Activated T-helper 1 cell treated with anti-CD3 and anti-CD28 coated beads, Interleukin-12 subunit alpha, Interleukin-12 subunit beta, Interleukin-2, Interleukin-4 antibody, amounts not matched to agents 30 ng/mL and 10 ng/mL and 1 ng/mL, durations not matched to agents 14 hours and 24 hours and 36 hours (primary cell): Measurements from ENCODE around the gene IFNA17. TPM values are rescaled to one million over a fixed set of nuclear protein-coding genes. Genes with fewer than 3 reads are reported as not detected.
"Not testable (repeated sequence)": the region's sequence is repeated elsewhere in the genome, so short reads cannot be mapped to it uniquely, and the experiment has no call there.

Source experiments
- DNase-seq: peaks from one replicate; pipeline ENCODE4 v3.0.0; 2021; ENCODE audit warnings: low spot score
- H3K27ac Mint-ChIP-seq: one replicate; pipeline ENCODE4 v1.8.0; 2021; ENCODE audit warnings: mild to moderate bottlenecking, mixed read lengths
- H3K27me3 Mint-ChIP-seq: one replicate; pipeline ENCODE4 v1.8.0; 2022; ENCODE audit warnings: mild to moderate bottlenecking, moderate library complexity, mixed read lengths; ENCODE audit not compliant: insufficient read depth
- H3K36me3 Mint-ChIP-seq: one replicate; pipeline ENCODE4 v1.8.0; 2021; ENCODE audit warnings: low read depth, mixed read lengths
- H3K4me1 Mint-ChIP-seq: one replicate; pipeline ENCODE4 v1.8.0; 2021; ENCODE audit warnings: low read depth, mixed read lengths
- H3K4me3 Mint-ChIP-seq: one replicate; pipeline ENCODE4 v1.8.0; 2021; ENCODE audit warnings: mild to moderate bottlenecking, moderate library complexity, mixed read lengths
- H3K9me3 Mint-ChIP-seq: one replicate; pipeline ENCODE4 v1.8.0; 2021; ENCODE audit warnings: mixed read lengths
- intact Hi-C: fragments of 100-400 bp; cut with micrococcal nuclease; formaldehyde crosslinking; loops from one replicate; pipeline ENCODE4 v1.15.1; 2024
- total RNA-seq: library from RNA; stranded (reverse); gene quantifications from 2 replicates; pipeline ENCODE4 v1.2.3, GENCODE V29; 2022

Gene IFNA17
- total RNA-seq = not detected in 2 replicates

GRCh38 chr9:21228122-21228521 is at the start of gene IFNA17:
Gene IFNA17 (minus strand): TSS chr9:21228222. CDS start chr9:21228173, 49 bp downstream.
- no peak within 1 kb of the TSS for H3K4me3 Mint-ChIP-seq
- DNase-seq = no peak
- intact Hi-C loops = no loop called here
- H3K36me3 Mint-ChIP-seq = no peaks in the 10 kb centered on the region
- H3K4me1 Mint-ChIP-seq = no peaks in the 10 kb centered on the region
- H3K27me3 Mint-ChIP-seq = peaks cover 8% of the 10 kb centered on the region
- H3K9me3 Mint-ChIP-seq = no peaks in the 10 kb centered on the region
- H3K27ac Mint-ChIP-seq = no peak within 1 kb of the TSS

- H3K9me3 Mint-ChIP-seq = no peaks in the 10 kb centered on the region
- no peak for DNase-seq
- intact Hi-C loops = no loop called here
- H3K4me1 Mint-ChIP-seq = no peaks in the 10 kb centered on the region
- H3K36me3 Mint-ChIP-seq = no peaks in the 10 kb centered on the region
- no peak overlapping the region for H3K27ac Mint-ChIP-seq
- peaks cover 31% of the 10 kb centered on the region for H3K27me3 Mint-ChIP-seq
- no peak overlapping the region for H3K4me3 Mint-ChIP-seq
Observed at GRCh38 chr9:21268347-21268657, 40.3 kb upstream of the IFNA17 start.

GRCh38 chr9:21267485-21268346 is 39.7 kb upstream of the IFNA17 start:
- no peak overlapping the region for H3K4me3 Mint-ChIP-seq

GRCh38 chr9:21266733-21267484 is 38.9 kb upstream of the IFNA17 start:
- no peak overlapping the region for H3K27ac Mint-ChIP-seq
- DNase-seq = no peak
- peaks cover 31% of the 10 kb centered on the region for H3K27me3 Mint-ChIP-seq
- intact Hi-C loops = no loop called here
- no peak overlapping the region for H3K4me3 Mint-ChIP-seq
- H3K9me3 Mint-ChIP-seq = no peaks in the 10 kb centered on the region
- H3K36me3 Mint-ChIP-seq = no peaks in the 10 kb centered on the region
- H3K4me1 Mint-ChIP-seq = no peaks in the 10 kb centered on the region

More at GRCh38 chr9:21267485-21268346, 39.7 kb upstream of the IFNA17 start:
- Mint-ChIP-seq H3K36me3 (no peaks in the 10 kb centered on the region), H3K4me1 (no peaks in the 10 kb centered on the region), H3K9me3 (no peaks in the 10 kb centered on the region), H3K27me3 (peaks cover 31% of the 10 kb centered on the region), H3K27ac (no peak overlapping the region)
- intact Hi-C loops = no loop called here
- no peak for DNase-seq

- Mint-ChIP-seq H3K36me3 (no peaks in the 10 kb centered on the region), H3K27me3 (peaks cover 31% of the 10 kb centered on the region), H3K4me1 (no peaks in the 10 kb centered on the region), H3K4me3 (no peak overlapping the region), H3K27ac (no peak overlapping the region), H3K9me3 (no peaks in the 10 kb centered on the region)
- intact Hi-C loops = no loop called here
- DNase-seq = no peak
Observed at GRCh38 chr9:21265421-21266189, 37.6 kb upstream of the IFNA17 start.

- DNase-seq = no peak
- H3K27me3 Mint-ChIP-seq = peaks cover 38% of the 10 kb centered on the region
- H3K9me3 Mint-ChIP-seq = no peaks in the 10 kb centered on the region
- H3K4me1 Mint-ChIP-seq = peaks cover 6% of the 10 kb centered on the region
- H3K4me3 Mint-ChIP-seq = no peak overlapping the region
- no peaks in the 10 kb centered on the region for H3K36me3 Mint-ChIP-seq
- no peak overlapping the region for H3K27ac Mint-ChIP-seq
- intact Hi-C loops = no loop called here
Observed at GRCh38 chr9:21255538-21256212, 27.7 kb upstream of the IFNA17 start.

GRCh38 chr9:21252721-21253547 is 24.9 kb upstream of the IFNA17 start:
- Mint-ChIP-seq H3K36me3 (no peaks in the 10 kb centered on the region), H3K27ac (no peak overlapping the region), H3K4me1 (peaks cover 6% of the 10 kb centered on the region), H3K27me3 (peaks cover 40% of the 10 kb centered on the region), H3K9me3 (no peaks in the 10 kb centered on the region), H3K4me3 (no peak overlapping the region)
- intact Hi-C loops = no loop called here
- DNase-seq = no peak

- H3K4me3 Mint-ChIP-seq = no peak overlapping the region
- no peak overlapping the region for H3K27ac Mint-ChIP-seq
- H3K36me3 Mint-ChIP-seq = no peaks in the 10 kb centered on the region
- H3K4me1 Mint-ChIP-seq = peaks cover 6% of the 10 kb centered on the region
- no peaks in the 10 kb centered on the region for H3K9me3 Mint-ChIP-seq
- H3K27me3 Mint-ChIP-seq = peaks cover 39% of the 10 kb centered on the region
- intact Hi-C loops = no loop called here
- DNase-seq = no peak
Observed at GRCh38 chr9:21251638-21252037, 23.6 kb upstream of the IFNA17 start.

GRCh38 chr9:21251190-21251589 is 23.2 kb upstream of the IFNA17 start:
- Mint-ChIP-seq H3K36me3 (no peaks in the 10 kb centered on the region), H3K27ac (no peak overlapping the region), H3K27me3 (peaks cover 35% of the 10 kb centered on the region), H3K4me1 (peaks cover 6% of the 10 kb centered on the region), H3K4me3 (no peak overlapping the region), H3K9me3 (no peaks in the 10 kb centered on the region)
- DNase-seq = no peak
- intact Hi-C loops = no loop called here

GRCh38 chr9:21244836-21245235 is 16.8 kb upstream of the IFNA17 start:
- Mint-ChIP-seq H3K27me3 (peaks cover 24% of the 10 kb centered on the region), H3K27ac (no peak overlapping the region), H3K9me3 (no peaks in the 10 kb centered on the region), H3K4me3 (no peak overlapping the region), H3K36me3 (no peaks in the 10 kb centered on the region), H3K4me1 (no peaks in the 10 kb centered on the region)
- intact Hi-C loops = no loop called here
- no peak for DNase-seq

- Mint-ChIP-seq H3K9me3 (no peaks in the 10 kb centered on the region), H3K4me1 (no peaks in the 10 kb centered on the region), H3K27me3 (peaks cover 31% of the 10 kb centered on the region), H3K27ac (no peak within 1 kb of the TSS), H3K4me3 (no peak within 1 kb of the TSS), H3K36me3 (no peaks in the 10 kb centered on the region)
- DNase-seq = no peak
- intact Hi-C loops = no loop called here
Observed at GRCh38 chr9:21239911-21240310, 11.9 kb upstream of the IFNA17 start, which contains the start of gene IFNA14. Gene IFNA14 (minus strand): TSS chr9:21240005. CDS start chr9:21239935, 70 bp downstream.

GRCh38 chr9:21236360-21236714 is 8.3 kb upstream of the IFNA17 start:
- H3K4me1 Mint-ChIP-seq, intact Hi-C loops, H3K27ac Mint-ChIP-seq, H3K9me3 Mint-ChIP-seq, H3K36me3 Mint-ChIP-seq, DNase-seq, H3K4me3 Mint-ChIP-seq: not testable (repeated sequence)
- H3K27me3 Mint-ChIP-seq = peaks cover 16% of the 10 kb centered on the region
